ENCODE measurements around the gene TAS2R4. TPM values are rescaled to one million over a fixed set of nuclear protein-coding genes. Genes with fewer than 3 reads are reported as not detected.
"Not testable (repeated sequence)": the region's sequence is repeated elsewhere in the genome, so short reads cannot be mapped to it uniquely, and the experiment has no call there.

TAS2R4 gene
- total RNA-seq, 1 donor from 2014 or later: 1.1 TPM

DNA sequence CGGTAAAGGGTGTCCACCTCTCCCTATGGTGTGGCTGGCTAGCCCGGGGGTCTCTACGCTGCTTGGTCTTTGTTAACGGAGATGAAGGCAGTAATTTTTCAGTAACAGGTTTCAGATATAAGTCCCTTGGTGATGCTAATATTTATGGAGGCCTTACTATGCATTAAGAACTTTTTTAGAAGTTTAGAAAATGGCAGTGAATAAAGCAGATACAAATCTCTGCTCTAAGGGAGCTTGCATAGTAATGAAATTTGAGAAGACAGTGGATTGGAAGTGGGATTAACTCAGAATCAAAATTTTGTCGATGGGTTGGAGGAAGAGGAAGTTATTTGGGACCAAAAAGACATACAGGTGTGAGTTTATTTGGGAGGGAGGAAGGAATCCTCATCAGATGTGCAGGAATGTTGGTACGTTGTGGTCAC lies 37.9 kb upstream of the TAS2R4 start:
- no peak for DNase-seq (ENCODE audit: low read depth, low spot score)
- H3K9me3 Mint-ChIP-seq: no peaks in the 10 kb centered on the region
- peaks cover 29% of the 10 kb centered on the region for H3K4me1 Mint-ChIP-seq
- H3K27ac Mint-ChIP-seq (ENCODE audit: unreplicated experiment): peak overlapping the region; percentile 95
- H3K27me3 Mint-ChIP-seq (ENCODE audit: low read depth): peaks cover 4% of the 10 kb centered on the region
- H3K4me3 Mint-ChIP-seq: peak overlapping the region; percentile 97
- peaks cover 3% of the 10 kb centered on the region for H3K36me3 Mint-ChIP-seq (ENCODE audit: low read depth)
- TF ChIP-seq, protein P1, sequence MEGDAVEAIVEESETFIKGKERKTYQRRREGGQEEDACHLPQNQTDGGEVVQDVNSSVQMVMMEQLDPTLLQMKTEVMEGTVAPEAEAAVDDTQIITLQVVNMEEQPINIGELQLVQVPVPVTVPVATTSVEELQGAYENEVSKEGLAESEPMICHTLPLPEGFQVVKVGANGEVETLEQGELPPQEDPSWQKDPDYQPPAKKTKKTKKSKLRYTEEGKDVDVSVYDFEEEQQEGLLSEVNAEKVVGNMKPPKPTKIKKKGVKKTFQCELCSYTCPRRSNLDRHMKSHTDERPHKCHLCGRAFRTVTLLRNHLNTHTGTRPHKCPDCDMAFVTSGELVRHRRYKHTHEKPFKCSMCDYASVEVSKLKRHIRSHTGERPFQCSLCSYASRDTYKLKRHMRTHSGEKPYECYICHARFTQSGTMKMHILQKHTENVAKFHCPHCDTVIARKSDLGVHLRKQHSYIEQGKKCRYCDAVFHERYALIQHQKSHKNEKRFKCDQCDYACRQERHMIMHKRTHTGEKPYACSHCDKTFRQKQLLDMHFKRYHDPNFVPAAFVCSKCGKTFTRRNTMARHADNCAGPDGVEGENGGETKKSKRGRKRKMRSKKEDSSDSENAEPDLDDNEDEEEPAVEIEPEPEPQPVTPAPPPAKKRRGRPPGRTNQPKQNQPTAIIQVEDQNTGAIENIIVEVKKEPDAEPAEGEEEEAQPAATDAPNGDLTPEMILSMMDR (conservative IDR thresholded peaks at IDR 0.05): no peak

DNA sequence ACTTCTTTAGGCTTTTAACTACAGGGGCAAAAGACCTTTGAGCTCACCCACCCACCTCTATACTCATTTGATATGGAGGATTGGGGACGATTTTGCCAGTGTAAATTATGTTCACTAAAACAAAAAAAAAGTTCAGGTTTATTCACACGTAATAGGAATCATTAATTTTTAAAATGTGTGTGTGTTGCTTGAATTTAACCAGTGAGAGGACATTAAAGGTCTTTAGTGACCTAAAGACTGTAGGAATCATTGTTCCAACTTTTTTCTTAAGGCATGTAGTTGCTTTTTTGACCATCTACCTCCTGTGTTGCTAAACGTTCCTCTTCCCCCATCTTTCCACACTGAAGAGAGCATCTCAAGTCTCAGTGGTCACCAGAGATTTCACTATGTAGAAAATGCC lies 37.2 kb upstream of the TAS2R4 start:
- peak overlapping the region; percentile 22 for H3K27ac Mint-ChIP-seq (ENCODE audit: unreplicated experiment)
- peaks cover 29% of the 10 kb centered on the region for H3K4me1 Mint-ChIP-seq
- H3K36me3 Mint-ChIP-seq (ENCODE audit: low read depth): peaks cover 5% of the 10 kb centered on the region
- no peaks in the 10 kb centered on the region for H3K27me3 Mint-ChIP-seq (ENCODE audit: low read depth)
- H3K4me3 Mint-ChIP-seq: peak overlapping the region; percentile 79
- no peak for DNase-seq (ENCODE audit: low read depth, low spot score)
- TF ChIP-seq, protein P1 (conservative IDR thresholded peaks at IDR 0.05): no peak
- H3K9me3 Mint-ChIP-seq: no peaks in the 10 kb centered on the region

DNA sequence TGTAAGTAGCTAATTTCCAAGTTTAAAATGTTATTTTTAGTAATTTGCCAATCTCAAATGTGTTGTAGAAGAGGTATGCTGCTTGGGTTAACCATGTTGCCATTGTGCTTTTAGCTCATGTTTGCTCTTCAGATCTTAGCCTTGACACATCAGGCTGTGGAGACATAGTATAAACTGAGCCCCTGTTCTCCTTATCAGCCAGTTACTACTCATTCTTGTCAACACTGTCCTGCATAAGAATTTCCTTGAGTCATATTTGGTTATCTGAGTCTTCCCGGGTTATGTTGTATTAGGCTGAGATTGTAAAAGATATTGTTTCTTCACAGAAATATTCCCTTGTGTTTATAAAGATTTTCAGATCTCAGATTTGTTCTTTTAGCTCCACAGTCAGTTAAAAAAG lies 34.2 kb upstream of the TAS2R4 start:
- TF ChIP-seq, protein P1 (conservative IDR thresholded peaks at IDR 0.05): no peak
- Mint-ChIP-seq H3K27ac (ENCODE audit: unreplicated experiment) (no peak overlapping the region), H3K36me3 (ENCODE audit: low read depth) (peaks cover 7% of the 10 kb centered on the region), H3K27me3 (ENCODE audit: low read depth) (no peaks in the 10 kb centered on the region), H3K4me3 (no peak overlapping the region), H3K9me3 (no peaks in the 10 kb centered on the region), H3K4me1 (peaks cover 27% of the 10 kb centered on the region)
- DNase-seq (ENCODE audit: low read depth, low spot score): no peak

DNA sequence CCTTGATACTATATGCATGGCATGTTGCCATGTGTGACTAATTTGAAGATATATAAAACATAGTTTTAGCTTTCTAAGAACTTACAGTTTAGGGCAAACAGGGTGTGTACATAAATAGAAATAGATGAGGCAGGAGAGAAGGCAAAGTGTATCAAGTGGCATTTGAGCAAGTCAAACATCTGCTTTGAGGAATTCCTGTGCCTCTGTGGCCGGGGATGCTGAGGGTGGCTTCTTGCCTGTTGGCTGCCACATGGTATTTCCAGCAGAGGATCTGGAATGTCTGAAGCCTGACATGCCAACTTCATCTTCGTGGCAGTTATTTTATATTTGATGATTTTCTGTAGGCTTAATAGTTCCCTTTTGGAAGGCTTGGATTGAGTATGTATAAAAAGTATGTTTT lies 32.3 kb upstream of the TAS2R4 start:
- Mint-ChIP-seq H3K27me3 (ENCODE audit: low read depth) (no peaks in the 10 kb centered on the region), H3K36me3 (ENCODE audit: low read depth) (peaks cover 16% of the 10 kb centered on the region), H3K4me3 (no peak overlapping the region), H3K9me3 (no peaks in the 10 kb centered on the region), H3K27ac (ENCODE audit: unreplicated experiment) (no peak overlapping the region), H3K4me1 (peaks cover 11% of the 10 kb centered on the region)
- no peak for DNase-seq (ENCODE audit: low read depth, low spot score)
- TF ChIP-seq, protein P1 (conservative IDR thresholded peaks at IDR 0.05): no peak

DNA sequence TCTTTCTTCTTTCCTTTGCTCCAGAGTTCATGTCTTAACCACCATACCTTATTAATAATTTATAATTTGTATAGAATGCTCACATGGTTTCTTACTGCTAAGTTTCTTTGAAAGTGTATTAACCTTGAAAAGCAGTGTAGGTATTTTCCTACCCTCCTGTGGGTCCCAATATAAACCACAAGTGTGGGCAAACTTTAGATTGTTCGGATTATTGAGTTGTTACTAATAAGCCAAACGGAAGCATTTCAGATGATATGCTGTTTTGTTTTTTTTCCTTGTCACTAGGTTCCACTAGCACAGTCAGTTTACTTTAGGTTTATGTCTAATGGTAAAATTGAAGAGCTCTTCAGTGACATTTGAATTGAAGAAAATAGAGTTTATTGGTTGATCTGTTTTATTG lies 28.1 kb upstream of the TAS2R4 start:
- peaks cover 53% of the 10 kb centered on the region for H3K36me3 Mint-ChIP-seq (ENCODE audit: low read depth)
- H3K27me3 Mint-ChIP-seq (ENCODE audit: low read depth): no peaks in the 10 kb centered on the region
- TF ChIP-seq, protein P1 (conservative IDR thresholded peaks at IDR 0.05): no peak
- H3K4me3 Mint-ChIP-seq: no peak overlapping the region
- DNase-seq (ENCODE audit: low read depth, low spot score): no peak
- no peaks in the 10 kb centered on the region for H3K4me1 Mint-ChIP-seq
- H3K27ac Mint-ChIP-seq (ENCODE audit: unreplicated experiment): no peak overlapping the region
- H3K9me3 Mint-ChIP-seq: peaks cover 17% of the 10 kb centered on the region

DNA sequence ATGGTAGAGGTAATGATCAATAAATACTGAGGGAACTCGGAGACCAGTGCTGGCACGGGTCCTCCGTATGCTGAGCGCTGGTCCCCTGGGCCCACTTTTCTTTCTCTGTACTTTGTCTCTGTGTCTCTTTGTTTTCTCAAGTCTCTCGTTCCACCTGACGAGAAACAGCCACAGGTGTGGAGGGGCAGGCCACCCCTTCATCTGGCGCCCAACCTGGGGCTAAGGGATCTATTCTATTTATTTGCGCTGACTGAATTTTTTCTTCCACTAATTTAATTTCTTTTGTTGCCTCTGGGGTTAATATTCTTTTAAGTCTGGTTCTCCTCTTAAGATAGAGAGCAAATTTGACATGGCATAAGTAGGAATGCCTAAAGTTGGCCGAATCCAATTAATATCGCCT lies 24.6 kb upstream of the TAS2R4 start:
- Mint-ChIP-seq H3K9me3 (peaks cover 19% of the 10 kb centered on the region), H3K36me3 (ENCODE audit: low read depth) (peaks cover 69% of the 10 kb centered on the region)
- H3K4me1 Mint-ChIP-seq; DNase-seq (ENCODE audit: low read depth, low spot score); H3K4me3 Mint-ChIP-seq; H3K27ac Mint-ChIP-seq (ENCODE audit: unreplicated experiment); H3K27me3 Mint-ChIP-seq (ENCODE audit: low read depth): not testable (repeated sequence)
